Endodermal cell (in vitro differentiated cells): Measurements from ENCODE around the gene TMC7. TPM values are rescaled to one million over a fixed set of nuclear protein-coding genes. Genes with fewer than 3 reads are reported as not detected.

Source experiments
- DNase-seq: peaks from one replicate; pipeline ENCODE4 v3.0.0-alpha.2; 2017
- H3K27ac ChIP-seq: 2 replicates; pipeline ENCODE4 v1.5.1; 2013; ENCODE audit warnings: mild to moderate bottlenecking, low read depth, low read length, moderate library complexity
- H3K27me3 ChIP-seq: 2 replicates; pipeline ENCODE4 v1.6.1; 2013; ENCODE audit warnings: mild to moderate bottlenecking, low read length, moderate library complexity; ENCODE audit not compliant: insufficient read depth, control insufficient read depth, poor library complexity, severe bottlenecking
- H3K36me3 ChIP-seq: 2 replicates; pipeline ENCODE4 v1.7.0; 2013; ENCODE audit warnings: mild to moderate bottlenecking, low read length, moderate library complexity; ENCODE audit not compliant: control insufficient read depth, insufficient read depth
- H3K4me1 ChIP-seq: one replicate; pipeline ENCODE4 v1.7.0; 2013; ENCODE audit warnings: low read length; ENCODE audit not compliant: control insufficient read depth, insufficient read depth
- H3K4me3 ChIP-seq: 2 replicates; pipeline ENCODE4 v1.5.1; 2013; ENCODE audit warnings: mild to moderate bottlenecking, low read length, moderate library complexity
- H3K9ac ChIP-seq: 2 replicates; pipeline ENCODE4 v1.6.1; 2013; ENCODE audit warnings: mild to moderate bottlenecking, low read length, moderate library complexity; ENCODE audit not compliant: poor library complexity, severe bottlenecking; ENCODE audit errors: extremely low read depth
- H3K9me3 ChIP-seq: 2 replicates; pipeline ENCODE4 v1.6.1; 2013; ENCODE audit warnings: mild to moderate bottlenecking, low read length, moderate library complexity; ENCODE audit not compliant: control insufficient read depth
- H3K27ac Mint-ChIP-seq: 2 replicates; pipeline ENCODE4 v1.8.0; 2020; ENCODE audit warnings: mixed read lengths
- H3K27me3 Mint-ChIP-seq: 2 replicates; pipeline ENCODE4 v1.8.0; 2021; ENCODE audit warnings: mild to moderate bottlenecking, mixed read lengths; ENCODE audit not compliant: insufficient read depth
- H3K36me3 Mint-ChIP-seq: 2 replicates; pipeline ENCODE4 v1.8.0; 2020; ENCODE audit warnings: low read depth, mixed read lengths
- H3K4me1 Mint-ChIP-seq: 2 replicates; pipeline ENCODE4 v1.8.0; 2020; ENCODE audit warnings: mixed read lengths
- H3K4me3 Mint-ChIP-seq: 2 replicates; pipeline ENCODE4 v1.8.0; 2020; ENCODE audit warnings: mild to moderate bottlenecking, moderate library complexity, mixed read lengths
- H3K9me3 Mint-ChIP-seq: 2 replicates; pipeline ENCODE4 v1.8.0; 2020; ENCODE audit warnings: mild to moderate bottlenecking, mixed read lengths
- WGBS, 2 experiments: methylation state at CpG; one replicate each; pipeline versions ENCODE4 v1.1.5 to v1.1.7; 2013; ENCODE audit warnings: missing lambda C conversion rate in 2 of 2, mixed read lengths in 1 of 2; ENCODE audit not compliant: insufficient coverage in 1 of 2, insufficient read length in 1 of 2; 5-methylcytosine and 5-hydroxymethylcytosine counted together
- long read RNA-seq, 4 experiments: library from polyadenylated mRNA in 2 of 4; library from RNA in 1 of 4; library from capped mRNA in 1 of 4; stranded (forward) in 3 of 4; unstranded in 1 of 4; transcript quantifications; one replicate each; pipeline ENCODE4 v2.0.0, GENCODE V29; 2020 to 2021; ENCODE audit warnings: inconsistent platforms in 1 of 4
- polyA plus RNA-seq, 2 experiments: library from polyadenylated mRNA; stranded (reverse); fragments of 50-300 nt; gene quantifications; one replicate each; pipeline ENCODE4 v1.2.3, GENCODE V29; 2013
- total RNA-seq, 2 donors: library from RNA; stranded (reverse); fragmentation: NEBNext Ultra II Directional in 1 of 2; extraction: Animal tissue kit (Norgen Biotek cat#: 25700) in 1 of 2; gene quantifications; 2 replicates in 1 of 2; 3 replicates in 1 of 2; pipeline ENCODE4 v1.2.1, GENCODE V29; 2021
- TF ChIP-seq, protein P1 (sequence below): fragments of 200-600 bp; sonication (generic); conservative IDR thresholded peaks from 2 replicates; pipeline ENCODE4 v1.5.0; 2021; ENCODE audit warnings: antibody characterized with exemption, mild to moderate bottlenecking

The TMC7 gene
- total RNA-seq = 10 to 100 TPM; 14.9 to 16.6 TPM
- 8.0 TPM for polyA plus RNA-seq (2013, experiment 1 of 2)
- 8.5 TPM for polyA plus RNA-seq (2013, experiment 2 of 2)
- long read RNA-seq, experiment 1, partial matches to known transcripts = 0 of 3 reads
- long read RNA-seq, experiment 1, other reads (novel, unspliced or antisense) = 2 of 3 reads
- long read RNA-seq, experiment 2, transcript TMC7-201 (16 exons, 3,640 nt) = major isoform, 31 of 48 reads
- long read RNA-seq, experiment 2, partial matches to known transcripts = 6 of 48 reads
- long read RNA-seq, experiment 2, other reads (novel, unspliced or antisense) = 11 of 48 reads
- long read RNA-seq, experiment 3, transcript TMC7-201 (16 exons, 3,640 nt) = major isoform, 43 of 61 reads
- long read RNA-seq, experiment 3, partial matches to known transcripts = 0 of 61 reads
- long read RNA-seq, experiment 3, other reads (novel, unspliced or antisense) = 18 of 61 reads
- long read RNA-seq, experiment 4 = 0 reads

DNA sequence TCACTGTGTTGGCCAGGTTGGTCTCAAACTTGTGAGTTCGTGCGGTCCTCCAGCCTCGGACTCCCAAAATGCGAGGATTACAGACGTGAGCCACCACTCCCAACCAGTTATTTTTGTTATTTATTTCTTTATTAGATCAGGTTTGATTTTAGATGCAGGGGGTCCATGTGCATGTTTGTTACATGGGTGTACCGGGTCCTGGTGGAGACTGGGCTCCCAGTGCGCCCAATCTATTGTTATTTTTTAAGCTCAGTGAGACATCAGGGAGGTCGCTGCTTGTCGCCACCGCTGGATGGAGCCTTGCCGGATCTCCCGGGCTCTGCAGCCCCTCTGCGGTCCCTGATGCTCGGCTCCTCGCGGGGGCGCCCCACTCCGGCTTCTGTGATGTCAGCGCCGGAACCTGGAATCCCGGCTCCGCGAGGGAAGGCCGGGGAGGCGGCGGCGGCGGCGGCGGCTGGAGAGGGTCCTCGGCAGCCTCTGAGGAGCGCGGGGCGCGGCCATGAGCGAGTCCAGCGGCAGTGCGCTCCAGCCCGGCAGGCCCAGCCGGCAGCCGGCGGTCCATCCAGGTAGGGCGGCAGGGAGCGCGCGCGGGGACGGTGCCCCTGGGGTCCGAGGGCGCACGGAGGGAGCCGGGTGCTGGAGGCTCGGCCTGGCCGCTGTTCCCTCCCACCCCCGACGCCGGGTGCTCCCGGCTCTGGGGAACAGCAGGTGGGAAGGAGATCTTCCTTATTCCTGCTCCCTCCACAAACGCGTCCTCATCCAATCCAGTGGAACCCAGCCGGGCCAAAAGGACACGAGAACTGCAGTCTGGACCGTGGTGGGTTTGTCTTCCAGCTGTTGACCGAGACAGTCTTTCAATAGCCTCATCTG is at the start of gene TMC7:
TMC7 (plus strand) TSS at position 370 of the 870 bp plus-strand sequence; CDS start at position 500, 130 bp downstream.
- DNase-seq = peak; percentile 98
- Histone ChIP-seq H3K27ac (no peak within 1 kb of the TSS), H3K9me3 (no peaks in the 10 kb centered on the region), H3K27me3 (no peaks in the 10 kb centered on the region), H3K9ac (peak within 1 kb of the TSS; percentile 82), H3K4me1 (no peaks in the 10 kb centered on the region), H3K4me3 (peak within 1 kb of the TSS; percentile 98), H3K36me3 (no peaks in the 10 kb centered on the region)
- Mint-ChIP-seq H3K4me1 (peaks cover 3% of the 10 kb centered on the region), H3K4me3 (peak within 1 kb of the TSS; percentile 73), H3K27ac (peak within 1 kb of the TSS; percentile 82), H3K27me3 (no peaks in the 10 kb centered on the region), H3K9me3 (no peaks in the 10 kb centered on the region), H3K36me3 (peaks cover 3% of the 10 kb centered on the region)
- TF ChIP-seq, protein P1, sequence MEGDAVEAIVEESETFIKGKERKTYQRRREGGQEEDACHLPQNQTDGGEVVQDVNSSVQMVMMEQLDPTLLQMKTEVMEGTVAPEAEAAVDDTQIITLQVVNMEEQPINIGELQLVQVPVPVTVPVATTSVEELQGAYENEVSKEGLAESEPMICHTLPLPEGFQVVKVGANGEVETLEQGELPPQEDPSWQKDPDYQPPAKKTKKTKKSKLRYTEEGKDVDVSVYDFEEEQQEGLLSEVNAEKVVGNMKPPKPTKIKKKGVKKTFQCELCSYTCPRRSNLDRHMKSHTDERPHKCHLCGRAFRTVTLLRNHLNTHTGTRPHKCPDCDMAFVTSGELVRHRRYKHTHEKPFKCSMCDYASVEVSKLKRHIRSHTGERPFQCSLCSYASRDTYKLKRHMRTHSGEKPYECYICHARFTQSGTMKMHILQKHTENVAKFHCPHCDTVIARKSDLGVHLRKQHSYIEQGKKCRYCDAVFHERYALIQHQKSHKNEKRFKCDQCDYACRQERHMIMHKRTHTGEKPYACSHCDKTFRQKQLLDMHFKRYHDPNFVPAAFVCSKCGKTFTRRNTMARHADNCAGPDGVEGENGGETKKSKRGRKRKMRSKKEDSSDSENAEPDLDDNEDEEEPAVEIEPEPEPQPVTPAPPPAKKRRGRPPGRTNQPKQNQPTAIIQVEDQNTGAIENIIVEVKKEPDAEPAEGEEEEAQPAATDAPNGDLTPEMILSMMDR = peak; percentile 91
- 2 to 6% methylated on average over 35 to 62 of the region's 64 CpGs for WGBS, 2 experiments

DNA sequence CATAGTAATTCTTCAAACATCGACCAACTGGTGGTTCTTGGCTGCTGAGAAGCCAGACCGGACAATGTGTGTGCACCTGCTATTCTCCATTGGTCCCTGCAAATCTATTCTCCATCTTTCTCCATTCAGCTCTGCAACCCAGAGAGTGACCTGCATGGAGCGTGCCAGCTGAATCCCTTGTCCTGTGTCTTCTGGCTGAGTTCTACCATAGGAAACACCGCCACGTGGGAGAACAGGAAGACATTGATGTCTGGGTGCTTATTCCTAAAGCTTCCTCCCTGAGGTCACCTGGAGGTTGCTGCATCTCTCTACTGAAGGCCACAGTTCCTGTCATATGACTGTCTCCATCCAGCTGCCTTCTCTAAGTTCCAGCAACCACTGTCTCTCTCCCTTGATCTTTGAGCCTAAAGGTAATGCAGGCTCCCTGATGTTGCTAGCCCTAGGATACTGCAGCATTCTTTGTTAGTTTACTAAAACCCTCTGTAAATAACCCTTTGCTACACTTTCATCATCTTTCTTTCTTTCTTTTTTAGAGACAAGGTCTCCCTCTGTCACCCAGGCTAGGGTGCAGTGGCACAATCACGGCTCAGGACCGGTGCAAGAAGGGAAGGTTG is 46.9 kb upstream of the TMC7 start:
- 84 to 92% methylated on average over 6 to 7 of the region's 7 CpGs for WGBS, 2 experiments
- no peaks in the 10 kb centered on the region for H3K36me3 Mint-ChIP-seq
- TF ChIP-seq, protein P1 = no peak

DNA sequence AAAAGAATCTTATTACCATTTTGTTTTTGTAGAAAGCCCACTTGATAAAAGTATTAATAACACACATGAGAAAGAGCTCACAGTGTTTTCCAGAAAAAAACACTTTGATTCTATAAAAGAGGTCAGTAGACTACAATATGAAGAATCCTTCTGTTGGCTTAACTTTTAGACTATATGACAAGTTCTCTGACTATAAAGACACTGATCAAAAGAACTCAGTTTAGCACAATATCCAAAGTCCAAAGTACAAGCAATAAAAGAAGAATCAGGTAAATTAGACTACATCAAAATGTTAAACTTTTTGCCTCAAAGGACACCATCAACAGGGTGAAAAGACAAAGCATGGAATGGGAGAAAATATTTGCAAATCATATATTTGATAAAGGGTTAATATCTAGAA is 46.3 kb upstream of the TMC7 start:
- Mint-ChIP-seq H3K36me3 (no peaks in the 10 kb centered on the region), H3K9me3 (no peaks in the 10 kb centered on the region), H3K4me1 (peaks cover 11% of the 10 kb centered on the region), H3K27me3 (peaks cover 2% of the 10 kb centered on the region), H3K27ac (no peak overlapping the region), H3K4me3 (no peak overlapping the region)
- TF ChIP-seq, protein P1 = no peak
- Histone ChIP-seq H3K9ac (no peak overlapping the region), H3K27me3 (no peaks in the 10 kb centered on the region), H3K4me3 (no peak overlapping the region), H3K36me3 (no peaks in the 10 kb centered on the region), H3K4me1 (peaks cover 4% of the 10 kb centered on the region), H3K27ac (no peak overlapping the region), H3K9me3 (no peaks in the 10 kb centered on the region)
- DNase-seq = no peak

More for the DNA sequence above, 46.9 kb upstream of the TMC7 start:
- Histone ChIP-seq H3K36me3 (no peaks in the 10 kb centered on the region), H3K9me3 (no peaks in the 10 kb centered on the region), H3K4me3 (no peak overlapping the region), H3K27ac (no peak overlapping the region), H3K9ac (no peak overlapping the region), H3K4me1 (peaks cover 7% of the 10 kb centered on the region), H3K27me3 (no peaks in the 10 kb centered on the region)
- peaks cover 14% of the 10 kb centered on the region for H3K4me1 Mint-ChIP-seq
- H3K27me3 Mint-ChIP-seq = peaks cover 2% of the 10 kb centered on the region
- H3K9me3 Mint-ChIP-seq = no peaks in the 10 kb centered on the region
- no peak overlapping the region for H3K4me3 Mint-ChIP-seq
- H3K27ac Mint-ChIP-seq = no peak overlapping the region
- no peak for DNase-seq
